PC-3 (cell line): ENCODE results near the gene PLEKHM3. TPM values are rescaled to one million over a fixed set of nuclear protein-coding genes. Genes with fewer than 3 reads are reported as not detected.

Experiments used
- ATAC-seq: fragments of 200-7000 bp; cut with Tn5 transposase; 2 replicates; pipeline ENCODE4 v1.9.1; 2020; ENCODE audit warnings: mild to moderate bottlenecking, moderate library complexity
- BruUV-seq: library from RNA; stranded (reverse); fragments of 400-500 nt; replicated peaks from 2 replicates; lab custom pipeline; 2021; lab: Mats Ljungman, UMichigan
- CTCF ChIA-PET: fragments of 300-600 bp; sonication (Branson Sonifier 250); formaldehyde crosslinking; loops from one replicate; lab custom pipeline; 2022; ENCODE audit warnings: antibody characterized with exemption; lab: Charles Lee
- POLR2A ChIA-PET: fragments of 300-600 bp; sonication (Branson Sonifier 250); formaldehyde crosslinking; loops from one replicate; lab custom pipeline; 2022; ENCODE audit warnings: antibody characterized with exemption; ENCODE audit not compliant: unreplicated experiment; lab: Charles Lee
- DNase-seq: peaks from one replicate; pipeline ENCODE4 v3.0.0-alpha.2; 2015
- H2AFZ ChIP-seq: fragments of 300-600 bp; sonication (generic); 2 replicates; pipeline ENCODE4 v1.6.0; 2016; ENCODE audit warnings: antibody characterized with exemption, low read length
- H3F3A ChIP-seq: fragments of 300-600 bp; sonication (generic); one replicate; pipeline ENCODE4 v1.6.0; 2017; ENCODE audit warnings: antibody characterized with exemption, low read length, control low read depth, mild to moderate bottlenecking; ENCODE audit not compliant: unreplicated experiment
- H3K27ac ChIP-seq: fragments of 300-600 bp; sonication (generic); 2 replicates; pipeline ENCODE4 v1.5.1; 2016; ENCODE audit warnings: mild to moderate bottlenecking, low read length
- H3K27me3 ChIP-seq: fragments of 300-600 bp; sonication (generic); 2 replicates; pipeline ENCODE4 v1.6.1; 2016; ENCODE audit warnings: low read length, mixed read lengths
- H3K36me3 ChIP-seq: fragments of 300-600 bp; sonication (generic); 2 replicates; pipeline ENCODE4 v1.6.1; 2016; ENCODE audit warnings: low read depth, mixed run types, low read length, mixed read lengths
- H3K4me1 ChIP-seq: fragments of 300-600 bp; sonication (generic); 2 replicates; pipeline ENCODE4 v1.5.1; 2016; ENCODE audit warnings: low read length; ENCODE audit not compliant: insufficient read depth
- H3K4me2 ChIP-seq: fragments of 300-600 bp; sonication (generic); 2 replicates; pipeline ENCODE4 v1.6.0; 2016; ENCODE audit warnings: low read length
- H3K4me3 ChIP-seq: fragments of 300-600 bp; sonication (generic); 2 replicates; pipeline ENCODE4 v1.5.1; 2016; ENCODE audit warnings: mild to moderate bottlenecking, low read length, mixed read lengths
- H3K79me2 ChIP-seq: fragments of 300-600 bp; sonication (generic); 2 replicates; pipeline ENCODE4 v1.6.1; 2017; ENCODE audit warnings: low read length, mixed read lengths
- H3K9ac ChIP-seq: fragments of 300-600 bp; sonication (generic); 2 replicates; pipeline ENCODE4 v1.6.0; 2016; ENCODE audit warnings: mild to moderate bottlenecking, low read length
- H3K9me2 ChIP-seq: fragments of 300-600 bp; sonication (generic); replicated peaks from 2 replicates; pipeline ENCODE4 v1.6.1; 2016; ENCODE audit warnings: mixed run types, low read length, mixed read lengths
- H3K9me3 ChIP-seq: fragments of 300-600 bp; sonication (generic); 2 replicates; pipeline ENCODE4 v1.6.1; 2016; ENCODE audit warnings: low read length, mixed read lengths
- H4K20me1 ChIP-seq: fragments of 300-600 bp; sonication (generic); 2 replicates; pipeline ENCODE4 v1.6.1; 2016; ENCODE audit warnings: low read length, mixed read lengths
- EZH2 ChIP-seq: fragments of 300-600 bp; sonication (generic); IDR thresholded peaks from one replicate; pipeline ENCODE4 v1.6.1; 2017; ENCODE audit warnings: antibody characterized with exemption, mild to moderate bottlenecking, low read length; ENCODE audit not compliant: unreplicated experiment
- EZH2phosphoT487 ChIP-seq: fragments of 300-600 bp; sonication (generic); IDR thresholded peaks from 2 replicates; pipeline ENCODE4 v1.6.1; 2018; ENCODE audit warnings: mild to moderate bottlenecking, antibody characterized with exemption, low read length, borderline replicate concordance
- intact Hi-C: fragments of 100-400 bp; cut with micrococcal nuclease; formaldehyde crosslinking; loops from 2 replicates; pipeline ENCODE4 v1.9.0; 2023
- total RNA-seq: library from RNA; depleted of rRNA; stranded (reverse); fragments of >200 nt; gene quantifications from 2 replicates; pipeline ENCODE4 v1.2.3, GENCODE V29; 2014
- TF ChIP-seq, protein P1 (sequence below): fragments of 300-600 bp; sonication (generic); conservative IDR thresholded peaks from 2 replicates; pipeline ENCODE4 v1.5.1; 2017; ENCODE audit warnings: antibody characterized with exemption, low read depth, mild to moderate bottlenecking, low read length

The PLEKHM3 gene
- total RNA-seq, 1 experiment from 2014 or later = 5.9 TPM

DNA sequence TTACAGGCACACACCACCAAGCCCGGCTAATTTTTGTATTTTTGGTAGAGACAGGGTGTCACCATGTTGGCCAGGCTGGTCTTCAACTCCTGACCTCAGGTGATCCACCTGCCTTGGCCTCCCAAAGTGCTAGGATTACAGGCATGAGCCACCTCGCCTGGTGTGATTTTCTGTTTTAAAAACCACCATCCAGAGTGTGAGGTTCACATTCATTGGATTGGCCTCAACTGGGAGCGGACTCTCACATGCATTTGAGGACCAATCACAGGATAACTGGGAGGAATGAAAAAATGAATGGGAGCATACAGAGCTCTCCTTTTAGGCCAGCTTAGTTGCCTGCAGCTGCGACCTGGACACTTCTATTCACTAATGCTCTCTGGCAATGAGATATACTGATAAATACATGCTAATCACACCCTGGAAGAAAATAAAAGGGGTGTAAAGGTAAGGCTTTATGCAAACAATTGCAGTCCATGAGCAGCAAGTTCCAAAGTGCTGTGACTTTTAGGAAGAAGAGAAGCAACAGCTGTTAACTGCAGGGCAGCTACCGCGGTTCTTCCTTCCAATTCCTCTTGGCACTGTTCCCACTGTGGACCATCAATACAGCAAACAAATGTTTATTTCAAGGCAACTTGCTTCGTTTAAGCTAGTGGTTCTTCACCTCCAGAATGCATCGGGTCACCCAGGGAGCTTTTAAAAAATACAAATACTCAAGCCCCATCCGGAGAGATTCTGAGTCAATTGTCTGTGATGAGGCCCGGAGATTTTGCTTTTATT lies 206.1 kb downstream of the PLEKHM3 start:
- no peak overlapping the region for H3K4me3 ChIP-seq
- CTCF ChIA-PET = no interaction called here
- H3K9me2 ChIP-seq = no peaks in the 10 kb centered on the region
- H3K4me1 ChIP-seq = peaks cover 21% of the 10 kb centered on the region
- no peak overlapping the region for H3K27ac ChIP-seq
- no TSS peak for BruUV-seq
- DNase-seq (no peak), ATAC-seq (no peak)
- no peaks in the 10 kb centered on the region for H3K79me2 ChIP-seq
- intact Hi-C loops = no loop called here
- TF ChIP-seq EZH2 = no peak
- TF ChIP-seq, protein P1, sequence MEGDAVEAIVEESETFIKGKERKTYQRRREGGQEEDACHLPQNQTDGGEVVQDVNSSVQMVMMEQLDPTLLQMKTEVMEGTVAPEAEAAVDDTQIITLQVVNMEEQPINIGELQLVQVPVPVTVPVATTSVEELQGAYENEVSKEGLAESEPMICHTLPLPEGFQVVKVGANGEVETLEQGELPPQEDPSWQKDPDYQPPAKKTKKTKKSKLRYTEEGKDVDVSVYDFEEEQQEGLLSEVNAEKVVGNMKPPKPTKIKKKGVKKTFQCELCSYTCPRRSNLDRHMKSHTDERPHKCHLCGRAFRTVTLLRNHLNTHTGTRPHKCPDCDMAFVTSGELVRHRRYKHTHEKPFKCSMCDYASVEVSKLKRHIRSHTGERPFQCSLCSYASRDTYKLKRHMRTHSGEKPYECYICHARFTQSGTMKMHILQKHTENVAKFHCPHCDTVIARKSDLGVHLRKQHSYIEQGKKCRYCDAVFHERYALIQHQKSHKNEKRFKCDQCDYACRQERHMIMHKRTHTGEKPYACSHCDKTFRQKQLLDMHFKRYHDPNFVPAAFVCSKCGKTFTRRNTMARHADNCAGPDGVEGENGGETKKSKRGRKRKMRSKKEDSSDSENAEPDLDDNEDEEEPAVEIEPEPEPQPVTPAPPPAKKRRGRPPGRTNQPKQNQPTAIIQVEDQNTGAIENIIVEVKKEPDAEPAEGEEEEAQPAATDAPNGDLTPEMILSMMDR = no peak
- H3K9me3 ChIP-seq = no peaks in the 10 kb centered on the region
- no peaks in the 10 kb centered on the region for H3K36me3 ChIP-seq
- POLR2A ChIA-PET = no interaction called here
- H4K20me1 ChIP-seq = no peaks in the 10 kb centered on the region
- no peak overlapping the region for H3K4me2 ChIP-seq
- no peaks in the 10 kb centered on the region for H3K27me3 ChIP-seq
- H3F3A ChIP-seq = no peaks in the 10 kb centered on the region
- no peak overlapping the region for H3K9ac ChIP-seq
- H2AFZ ChIP-seq = no peak overlapping the region

- intact Hi-C loops = no loop called here
- H3K4me2 ChIP-seq = no peak overlapping the region
- H3K4me3 ChIP-seq = no peak overlapping the region
- H3F3A ChIP-seq = no peaks in the 10 kb centered on the region
- BruUV-seq = no TSS peak
- H2AFZ ChIP-seq = no peak overlapping the region
- no peak overlapping the region for H3K9ac ChIP-seq
- no peaks in the 10 kb centered on the region for H3K79me2 ChIP-seq
- H4K20me1 ChIP-seq = no peaks in the 10 kb centered on the region
- no peaks in the 10 kb centered on the region for H3K9me3 ChIP-seq
- DNase-seq = no peak
- no peaks in the 10 kb centered on the region for H3K36me3 ChIP-seq
- no peak for TF ChIP-seq EZH2phosphoT487
- no peak for TF ChIP-seq EZH2
- TF ChIP-seq, protein P1 = no peak
- peaks cover 15% of the 10 kb centered on the region for H3K4me1 ChIP-seq
- ChIA-PET POLR2A (interaction anchor here (0.6 kb wide), 2 partner anchors 12 to 47 kb away, joined by 3 to 4 read pairs; no protein-coding TSS in a partner anchor), CTCF (no interaction called here)
- no peak overlapping the region for H3K27ac ChIP-seq
- no peaks in the 10 kb centered on the region for H3K27me3 ChIP-seq
- H3K9me2 ChIP-seq = no peaks in the 10 kb centered on the region
- ATAC-seq = no peak
Measured at GRCh38 chr2:207816546-207816945, 208.8 kb downstream of the PLEKHM3 start.

- no peaks in the 10 kb centered on the region for H3K79me2 ChIP-seq
- no peak overlapping the region for H3K27ac ChIP-seq
- no peak overlapping the region for H3K4me2 ChIP-seq
- no peak overlapping the region for H3K9ac ChIP-seq
- no peak overlapping the region for H3K4me3 ChIP-seq
- no peaks in the 10 kb centered on the region for H3K27me3 ChIP-seq
- no peak overlapping the region for H2AFZ ChIP-seq
- ChIA-PET CTCF (no interaction called here), POLR2A (no interaction called here)
- no peaks in the 10 kb centered on the region for H3K9me3 ChIP-seq
- TF ChIP-seq, protein P1 = no peak
- TF ChIP-seq EZH2phosphoT487 (no peak), EZH2 (no peak)
- H3K9me2 ChIP-seq = no peaks in the 10 kb centered on the region
- no TSS peak for BruUV-seq
- no peaks in the 10 kb centered on the region for H3K36me3 ChIP-seq
- intact Hi-C loops = no loop called here
- no peaks in the 10 kb centered on the region for H4K20me1 ChIP-seq
- ATAC-seq (no peak), DNase-seq (no peak)
- no peaks in the 10 kb centered on the region for H3F3A ChIP-seq
- peaks cover 21% of the 10 kb centered on the region for H3K4me1 ChIP-seq
Measured at GRCh38 chr2:207815254-207815653, 210.1 kb downstream of the PLEKHM3 start.
